ENCODE measurements around the gene DPEP1. TPM values are rescaled to one million over a fixed set of nuclear protein-coding genes. Genes with fewer than 3 reads are reported as not detected.
A peak's percentile ranks its signal among the peaks of the same experiment; 100 is the strongest.
"Not testable (repeated sequence)": the region's sequence is repeated elsewhere in the genome, so short reads cannot be mapped to it uniquely, and the experiment has no call there.

Gene DPEP1
- total RNA-seq, 6 experiments from 2014 or later = 0.93 TPM; not detected in 5

DNA sequence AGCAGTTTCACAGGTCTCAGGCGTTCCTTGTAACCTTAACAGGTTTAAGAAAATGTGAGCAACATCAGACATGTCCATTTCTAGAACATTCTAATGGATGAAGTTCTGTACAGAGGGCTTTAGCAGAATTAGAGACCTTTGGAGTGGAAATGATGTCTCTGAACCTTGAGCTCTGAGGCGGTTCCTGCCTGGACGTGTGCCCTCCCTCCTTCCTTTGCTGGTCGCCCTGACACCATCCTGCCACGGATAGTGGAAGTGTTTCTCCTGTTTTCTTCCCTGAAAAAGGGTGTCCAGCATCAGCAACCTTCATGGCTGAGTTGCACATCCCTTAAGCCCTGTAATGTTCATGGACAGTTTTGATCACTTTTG, 55.3 kb downstream of the DPEP1 start:
- ATAC-seq = peak; percentile 71 to 88 (median 82)
- Histone ChIP-seq H3K9me3 (no peaks in the 10 kb centered on the region), H3K4me3 (no peak overlapping the region), H3K27ac (peak overlapping the region in 1 of 3 donors; percentile 40), H3K27me3 (no peaks in the 10 kb centered on the region), H3K4me1 (peaks cover 0 to 12% (median 0%) of the 10 kb centered on the region in 4 donors), H3K36me3 (no peaks in the 10 kb centered on the region)
- intact Hi-C loops (cut with DNase I) = no loop called here
- WGBS (ENCODE audit: insufficient coverage, low coverage, low lambda C conversion rate, missing lambda C conversion rate) = 3% methylated on average over 4 of the region's 5 CpGs
- DNase-seq = no peak
- TF ChIP-seq POLR2A (IDR thresholded peaks at IDR 0.05) = no peak
- TF ChIP-seq, protein P1, sequence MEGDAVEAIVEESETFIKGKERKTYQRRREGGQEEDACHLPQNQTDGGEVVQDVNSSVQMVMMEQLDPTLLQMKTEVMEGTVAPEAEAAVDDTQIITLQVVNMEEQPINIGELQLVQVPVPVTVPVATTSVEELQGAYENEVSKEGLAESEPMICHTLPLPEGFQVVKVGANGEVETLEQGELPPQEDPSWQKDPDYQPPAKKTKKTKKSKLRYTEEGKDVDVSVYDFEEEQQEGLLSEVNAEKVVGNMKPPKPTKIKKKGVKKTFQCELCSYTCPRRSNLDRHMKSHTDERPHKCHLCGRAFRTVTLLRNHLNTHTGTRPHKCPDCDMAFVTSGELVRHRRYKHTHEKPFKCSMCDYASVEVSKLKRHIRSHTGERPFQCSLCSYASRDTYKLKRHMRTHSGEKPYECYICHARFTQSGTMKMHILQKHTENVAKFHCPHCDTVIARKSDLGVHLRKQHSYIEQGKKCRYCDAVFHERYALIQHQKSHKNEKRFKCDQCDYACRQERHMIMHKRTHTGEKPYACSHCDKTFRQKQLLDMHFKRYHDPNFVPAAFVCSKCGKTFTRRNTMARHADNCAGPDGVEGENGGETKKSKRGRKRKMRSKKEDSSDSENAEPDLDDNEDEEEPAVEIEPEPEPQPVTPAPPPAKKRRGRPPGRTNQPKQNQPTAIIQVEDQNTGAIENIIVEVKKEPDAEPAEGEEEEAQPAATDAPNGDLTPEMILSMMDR (IDR thresholded peaks at IDR 0.05) = no peak

DNA sequence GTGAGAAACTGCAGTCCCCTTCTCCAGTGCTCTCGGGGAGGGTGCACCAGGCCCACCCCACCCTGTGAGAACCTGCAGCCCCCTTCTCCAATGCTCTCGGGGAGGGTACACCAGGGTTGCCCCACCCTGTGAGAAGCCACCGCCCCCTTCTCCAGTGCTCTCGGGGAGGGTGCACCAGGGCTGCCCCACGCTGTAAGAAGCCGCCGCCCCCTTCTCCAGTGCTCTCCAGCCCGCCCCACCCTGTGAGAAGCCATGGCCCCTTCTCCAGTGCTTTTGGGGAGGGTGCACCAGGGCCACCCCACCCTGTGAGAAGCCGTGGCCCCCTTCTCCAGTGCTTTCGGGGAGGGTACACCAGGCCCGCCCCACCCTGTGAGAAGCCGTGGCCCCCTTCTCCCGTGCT, 56.3 kb downstream of the DPEP1 start:
- no CpG with 5 or more reads among the region's 13 CpGs for WGBS (ENCODE audit: insufficient coverage, low coverage, low lambda C conversion rate, missing lambda C conversion rate)
- Histone ChIP-seq H3K4me1 (peaks cover 0 to 12% (median 0%) of the 10 kb centered on the region in 4 donors), H3K27me3 (no peaks in the 10 kb centered on the region), H3K9me3 (no peaks in the 10 kb centered on the region), H3K36me3 (no peaks in the 10 kb centered on the region), H3K4me3 (no peak overlapping the region), H3K27ac (no peak overlapping the region)
- intact Hi-C loops (cut with DNase I) = no loop called here
- TF ChIP-seq, protein P1 (IDR thresholded peaks at IDR 0.05) = no peak
- TF ChIP-seq POLR2A (IDR thresholded peaks at IDR 0.05) = no peak
- ATAC-seq (no peak), DNase-seq (no peak)

DNA sequence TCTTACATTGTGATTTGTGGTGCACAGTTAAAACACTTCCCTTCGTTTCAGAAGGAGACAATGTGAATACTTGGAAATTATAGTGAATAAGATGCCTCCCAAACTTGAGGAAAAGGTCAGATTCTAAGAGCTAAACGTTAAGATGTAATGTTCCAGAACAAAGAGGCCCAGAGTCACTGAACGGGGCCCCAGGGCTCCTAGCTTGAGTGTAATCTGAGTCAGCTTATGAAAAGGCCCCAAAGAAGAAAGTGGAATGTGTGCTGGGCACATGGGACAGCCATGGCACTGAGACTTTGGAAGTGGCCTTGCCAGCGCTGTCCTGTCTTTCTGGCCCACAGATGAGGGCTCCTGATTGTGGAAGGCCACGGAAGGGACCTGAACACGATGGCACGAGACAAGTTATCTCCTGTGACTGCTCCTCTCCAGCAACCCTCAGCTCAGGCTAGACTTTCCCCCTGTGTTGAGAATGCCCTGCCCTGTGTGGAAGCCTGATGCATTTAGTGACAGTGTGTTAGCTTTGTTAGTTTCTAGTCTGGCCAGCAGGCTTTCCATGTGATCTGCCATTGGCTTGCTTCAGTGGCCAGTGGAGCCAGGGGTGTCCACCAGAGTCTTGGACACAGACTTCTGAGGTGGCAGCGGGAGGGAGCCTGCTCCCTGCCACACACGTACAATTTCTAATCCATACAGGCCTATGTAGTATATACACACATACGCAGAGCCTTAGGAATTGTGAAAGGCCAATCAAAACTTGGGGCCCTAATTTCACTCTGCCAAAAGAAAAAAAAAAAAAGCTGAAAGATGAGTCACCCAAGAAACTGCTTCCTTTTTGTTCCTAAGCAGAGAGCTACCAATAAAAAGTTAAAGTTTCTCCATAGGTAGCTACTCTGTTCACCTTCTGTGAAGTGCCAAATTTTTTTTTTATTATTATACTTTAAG, 57.3 kb downstream of the DPEP1 start:
- intact Hi-C loops (cut with DNase I) = no loop called here
- DNase-seq (no peak), ATAC-seq (no peak)
- 81% methylated on average over 5 of the region's 10 CpGs for WGBS (ENCODE audit: insufficient coverage, low coverage, low lambda C conversion rate, missing lambda C conversion rate)
- no peak overlapping the region for H3K4me3 ChIP-seq
- H3K4me1 ChIP-seq = peaks cover 0 to 12% (median 0%) of the 10 kb centered on the region in 4 donors
- H3K36me3 ChIP-seq = no peaks in the 10 kb centered on the region
- no peaks in the 10 kb centered on the region for H3K9me3 ChIP-seq
- H3K27me3 ChIP-seq = no peaks in the 10 kb centered on the region
- no peak for TF ChIP-seq POLR2A (IDR thresholded peaks at IDR 0.05)
- TF ChIP-seq, protein P1 (IDR thresholded peaks at IDR 0.05) = no peak
- H3K27ac ChIP-seq = no peak overlapping the region

DNA sequence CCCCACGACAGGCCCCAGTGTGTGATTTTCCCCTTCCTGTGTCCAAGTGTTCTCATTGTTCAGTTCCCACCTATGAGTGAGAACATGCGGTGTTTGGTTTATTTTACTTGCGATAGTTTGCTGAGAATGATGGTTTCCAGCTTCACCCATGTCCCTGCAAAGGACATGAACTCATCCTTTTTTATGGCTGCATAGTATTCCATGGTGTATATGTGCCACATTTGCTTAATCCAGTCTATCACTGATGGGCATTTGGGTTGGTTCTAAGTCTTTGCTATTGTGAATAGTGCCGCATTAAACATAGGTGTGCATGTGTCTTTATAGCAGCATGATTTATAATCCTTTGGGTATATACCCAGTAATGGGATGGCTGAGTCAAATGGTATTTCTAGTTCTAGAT, 58.1 kb downstream of the DPEP1 start:
- H3K27ac ChIP-seq; H3K36me3 ChIP-seq; ATAC-seq; H3K27me3 ChIP-seq; H3K4me3 ChIP-seq; DNase-seq; intact Hi-C loops (cut with DNase I); H3K9me3 ChIP-seq: not testable (repeated sequence)
- peaks cover 0 to 12% (median 0%) of the 10 kb centered on the region in 4 donors for H3K4me1 ChIP-seq
- WGBS (ENCODE audit: insufficient coverage, low coverage, low lambda C conversion rate, missing lambda C conversion rate) = 97% methylated on average over 4 of the region's 4 CpGs

DNA sequence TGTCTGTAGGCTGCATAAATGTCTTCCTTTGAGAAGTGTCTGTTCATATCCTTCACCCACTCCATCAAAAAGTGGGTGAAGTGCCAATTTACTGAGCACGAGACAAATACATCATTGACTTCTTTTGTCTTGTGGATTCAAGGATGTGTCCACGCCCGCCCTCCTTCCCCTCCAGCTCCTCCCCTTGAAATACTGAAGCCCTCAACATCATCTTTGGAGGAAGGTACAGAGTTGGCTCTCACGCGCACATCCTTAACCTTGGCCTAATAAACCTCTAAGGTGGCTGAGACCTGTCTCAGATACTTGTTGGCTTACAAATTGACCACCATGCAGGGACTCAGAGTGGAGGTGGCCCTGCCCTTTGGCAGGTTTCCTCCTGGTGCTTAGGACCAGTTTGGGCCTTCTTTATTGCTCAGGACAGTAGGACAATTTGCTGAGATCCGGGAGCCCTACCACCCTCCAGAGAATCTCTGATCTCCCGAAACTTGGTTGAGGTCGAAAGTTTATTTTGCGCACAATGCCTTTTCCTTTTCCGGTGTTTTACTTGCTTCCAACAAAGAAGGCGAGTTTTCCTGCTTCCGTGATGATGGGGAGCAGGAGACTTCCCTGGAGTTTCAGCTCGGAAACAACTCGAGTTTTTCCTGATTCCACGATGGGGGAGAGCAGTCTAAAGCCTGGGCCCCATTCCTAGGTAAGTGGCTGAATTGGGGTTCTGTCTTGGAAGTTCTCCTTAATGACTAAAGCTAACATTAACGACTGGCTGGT, 58.9 kb downstream of the DPEP1 start:
- no peaks in the 10 kb centered on the region for H3K27me3 ChIP-seq
- H3K4me3 ChIP-seq = no peak overlapping the region
- no peaks in the 10 kb centered on the region for H3K9me3 ChIP-seq
- intact Hi-C loops (cut with DNase I) = no loop called here
- 86% methylated on average over 16 of the region's 16 CpGs for WGBS (ENCODE audit: insufficient coverage, low coverage, low lambda C conversion rate, missing lambda C conversion rate)
- H3K4me1 ChIP-seq = peaks cover 0 to 12% (median 0%) of the 10 kb centered on the region in 4 donors
- no peak for DNase-seq
- no peak for ATAC-seq
- no peaks in the 10 kb centered on the region for H3K36me3 ChIP-seq
- TF ChIP-seq, protein P1 (IDR thresholded peaks at IDR 0.05) = no peak
- H3K27ac ChIP-seq = no peak overlapping the region
